ENCODE measurements around the gene CDK15.

Gene CDK15

DNA sequence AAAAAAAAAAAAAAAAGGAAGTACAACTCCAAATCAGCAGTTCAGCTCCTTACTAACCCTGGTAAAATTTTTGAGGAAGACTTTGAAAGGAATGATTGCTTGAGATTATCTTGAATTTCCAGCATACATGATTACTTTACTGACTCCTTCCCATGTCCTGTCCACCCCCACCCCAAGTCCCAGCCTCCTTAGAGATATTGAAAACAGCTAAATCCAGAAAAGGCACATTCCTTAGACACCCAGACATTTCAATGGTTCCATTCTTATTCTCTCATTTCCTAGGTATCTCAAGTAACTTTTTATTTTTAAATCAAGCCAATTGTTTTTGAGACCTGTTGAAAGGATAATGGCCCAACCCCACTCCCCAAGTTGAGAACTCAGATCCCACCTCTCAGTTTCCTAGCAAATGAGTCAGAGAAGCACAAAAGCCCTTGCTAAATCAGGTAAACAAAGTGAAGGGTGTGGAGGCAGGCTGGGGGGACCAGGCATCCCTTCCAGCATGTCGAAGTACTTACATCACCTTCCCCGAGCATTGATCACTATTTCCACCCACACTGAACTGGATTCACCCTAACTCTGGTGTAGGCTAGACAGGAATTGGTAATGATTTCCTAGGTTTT, 131.9 kb downstream of the CDK15 start:
- DNase-seq (ENCODE audit: low read depth in 2 of 2): no peak

DNA sequence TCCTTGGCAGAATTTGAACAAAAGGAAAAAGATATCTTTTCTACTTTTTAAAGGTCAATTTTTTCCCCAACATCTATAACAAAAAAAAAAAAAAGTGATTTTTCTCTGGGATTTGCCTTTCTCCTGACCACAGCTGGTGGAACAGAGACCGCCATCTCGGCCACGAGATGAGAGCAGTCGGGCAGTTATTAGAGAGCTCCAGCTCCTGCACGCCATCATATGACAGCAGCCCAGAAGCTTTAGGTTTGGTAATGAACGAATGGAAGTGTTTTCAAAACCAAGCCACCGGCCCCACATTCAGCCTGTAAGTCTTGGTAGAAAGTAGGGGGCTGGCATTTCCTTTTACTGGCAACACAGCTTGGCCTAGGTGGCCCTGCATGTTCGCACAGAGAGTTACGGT, 132.4 kb downstream of the CDK15 start:
- DNase-seq (ENCODE audit: low read depth in 2 of 2): no peak

DNA sequence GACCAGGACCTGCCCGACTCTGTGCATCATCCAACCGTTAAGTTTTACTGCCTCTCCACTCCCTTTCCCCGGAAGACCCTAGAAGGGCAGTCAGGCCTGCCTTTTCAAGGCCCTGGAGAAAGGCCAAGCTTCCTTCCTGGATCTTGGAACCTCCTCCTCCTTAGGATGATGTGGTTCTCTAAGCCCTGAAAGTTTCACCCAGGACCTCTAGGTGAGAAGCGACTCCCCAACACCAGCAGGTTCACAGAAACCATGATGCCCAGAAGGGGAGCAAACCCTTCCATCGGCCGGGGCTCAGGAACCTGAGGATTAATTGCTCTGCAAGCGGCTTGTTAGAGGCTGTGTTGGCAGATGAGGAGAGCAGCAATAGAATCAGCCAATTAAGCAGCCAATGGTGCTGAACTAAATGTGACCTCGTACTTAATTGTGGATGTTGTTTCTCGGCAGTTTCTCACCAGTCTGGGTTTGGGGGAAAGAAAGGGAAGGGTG, 133.2 kb downstream of the CDK15 start:
- DNase-seq (ENCODE audit: low read depth in 2 of 2): no peak

DNA sequence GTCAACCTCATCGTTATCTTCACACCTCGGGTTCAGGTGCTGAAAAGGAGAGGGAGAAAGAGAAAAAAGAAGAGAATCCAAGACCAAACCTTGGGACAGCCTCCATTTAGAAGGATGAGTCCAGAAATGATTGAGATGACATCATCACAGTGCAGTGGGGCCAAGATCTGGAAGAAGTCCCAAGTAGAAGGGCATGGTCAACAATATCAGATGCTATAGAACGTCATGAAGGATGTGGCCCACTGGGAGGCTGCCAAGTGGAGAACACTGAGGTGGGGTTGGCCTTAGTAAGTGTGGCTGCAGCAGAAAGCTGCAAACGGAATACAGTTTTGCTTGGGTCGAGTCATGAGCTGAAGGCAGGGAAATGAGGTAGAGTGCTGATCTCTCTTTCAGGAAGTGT, 136.2 kb downstream of the CDK15 start:
- no peak for DNase-seq (ENCODE audit: low read depth in 2 of 2)

Data from stimulated activated CD8-positive, alpha-beta memory T cell treated with anti-CD3 and anti-CD28 coated beads, Interleukin-15, amount 100 ng/mL, for 4 hours (primary cell).